Measurements from ENCODE around the gene NIPAL4.

DNA sequence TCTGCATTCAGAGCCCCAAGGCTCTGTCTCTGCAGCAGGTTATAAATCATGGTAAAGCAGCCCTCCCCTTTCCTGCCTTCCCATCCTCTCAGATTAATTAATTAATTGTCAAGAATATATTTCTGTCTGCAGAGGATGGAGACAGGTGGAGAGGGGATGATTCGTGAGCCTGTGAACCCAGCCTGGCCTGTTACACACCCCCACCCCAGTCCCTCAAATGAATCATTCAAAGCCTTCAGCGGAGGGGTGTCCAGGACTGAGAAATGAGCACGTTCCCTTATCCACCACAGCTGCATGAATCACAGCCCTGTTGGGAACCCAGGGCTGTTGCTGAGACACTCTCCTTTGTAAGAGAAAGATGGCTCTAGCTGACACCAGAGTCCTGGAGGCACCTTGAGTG, 56.0 kb downstream of the NIPAL4 start:
- no peak for TF ChIP-seq CTCF (IDR thresholded peaks at IDR 0.05)
- TF ChIP-seq POLR2A (IDR thresholded peaks at IDR 0.05): no peak
